Measurements from ENCODE around the gene MTMR12.

MTMR12 gene

DNA sequence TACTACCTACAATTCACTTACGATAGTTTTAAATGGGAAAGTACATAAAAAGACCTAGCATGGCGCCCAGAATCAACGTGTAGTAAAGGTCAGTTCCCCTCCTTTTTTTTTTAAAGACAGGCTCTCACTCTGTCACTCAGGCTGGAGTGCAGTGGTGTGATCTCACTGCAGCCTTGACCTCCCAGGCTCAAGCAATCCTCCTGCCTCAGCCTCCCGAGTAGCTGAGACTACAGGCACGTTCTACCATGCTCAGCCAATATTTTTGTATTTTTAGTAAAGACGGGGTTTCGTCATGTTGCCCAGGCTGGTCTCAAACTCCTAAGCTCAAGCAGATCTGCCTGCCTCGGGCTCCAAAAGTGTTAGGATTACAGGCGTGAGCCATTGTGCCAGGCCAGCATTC lies 40.7 kb upstream of the MTMR12 start:
- DNase-seq (ENCODE audit: low spot score): no peak
- in situ Hi-C loops (cut with MboI; ENCODE audit: low pct_unique_long_range_greater_than_20kb, low sequenced_read_pairs, unreplicated experiment): no loop called here
- TF ChIP-seq, protein P1, sequence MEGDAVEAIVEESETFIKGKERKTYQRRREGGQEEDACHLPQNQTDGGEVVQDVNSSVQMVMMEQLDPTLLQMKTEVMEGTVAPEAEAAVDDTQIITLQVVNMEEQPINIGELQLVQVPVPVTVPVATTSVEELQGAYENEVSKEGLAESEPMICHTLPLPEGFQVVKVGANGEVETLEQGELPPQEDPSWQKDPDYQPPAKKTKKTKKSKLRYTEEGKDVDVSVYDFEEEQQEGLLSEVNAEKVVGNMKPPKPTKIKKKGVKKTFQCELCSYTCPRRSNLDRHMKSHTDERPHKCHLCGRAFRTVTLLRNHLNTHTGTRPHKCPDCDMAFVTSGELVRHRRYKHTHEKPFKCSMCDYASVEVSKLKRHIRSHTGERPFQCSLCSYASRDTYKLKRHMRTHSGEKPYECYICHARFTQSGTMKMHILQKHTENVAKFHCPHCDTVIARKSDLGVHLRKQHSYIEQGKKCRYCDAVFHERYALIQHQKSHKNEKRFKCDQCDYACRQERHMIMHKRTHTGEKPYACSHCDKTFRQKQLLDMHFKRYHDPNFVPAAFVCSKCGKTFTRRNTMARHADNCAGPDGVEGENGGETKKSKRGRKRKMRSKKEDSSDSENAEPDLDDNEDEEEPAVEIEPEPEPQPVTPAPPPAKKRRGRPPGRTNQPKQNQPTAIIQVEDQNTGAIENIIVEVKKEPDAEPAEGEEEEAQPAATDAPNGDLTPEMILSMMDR (IDR thresholded peaks at IDR 0.05; ENCODE audit: extremely low read depth, insufficient read depth, missing control alignments): no peak

DNA sequence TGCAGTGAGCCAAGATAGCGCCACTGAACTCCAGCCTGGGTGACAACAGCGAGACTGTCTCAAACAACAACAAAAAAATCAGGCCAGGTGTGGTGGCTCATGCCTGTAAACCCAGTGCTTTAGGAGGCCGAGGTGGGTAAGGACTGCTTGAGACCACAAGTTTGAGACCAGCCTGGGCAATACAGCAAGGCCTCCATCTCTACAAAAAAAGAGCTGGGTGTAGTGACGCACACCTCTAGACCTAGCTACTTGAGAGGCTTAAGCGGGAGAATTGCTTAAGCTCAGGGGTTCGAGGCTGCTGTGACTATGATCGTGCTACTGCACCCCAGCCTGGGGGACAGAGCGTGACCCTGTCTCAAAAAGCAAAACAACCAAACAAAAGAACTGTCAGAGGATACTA lies 39.9 kb upstream of the MTMR12 start:
- TF ChIP-seq, protein P1 (IDR thresholded peaks at IDR 0.05; ENCODE audit: extremely low read depth, insufficient read depth, missing control alignments): no peak

DNA sequence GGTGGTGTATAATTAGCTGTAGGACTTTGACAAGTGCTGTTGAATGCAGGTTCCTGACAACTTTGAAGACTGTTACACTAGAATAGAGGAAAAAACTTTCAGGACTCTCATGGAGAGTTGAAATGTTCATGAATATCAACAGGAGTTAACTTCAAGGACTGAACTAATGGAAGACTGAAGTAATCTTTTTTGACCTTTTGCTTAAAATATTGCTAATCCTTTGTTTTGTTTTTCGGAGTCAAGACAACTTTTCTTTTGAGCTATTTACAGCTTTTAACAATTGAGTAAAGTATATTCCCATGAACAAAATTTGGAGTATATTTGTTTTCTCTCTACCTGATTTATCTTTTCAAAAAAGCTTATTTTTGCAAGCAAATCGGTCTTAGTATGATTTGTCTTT lies 34.1 kb upstream of the MTMR12 start:
- in situ Hi-C loops (cut with MboI; ENCODE audit: low pct_unique_long_range_greater_than_20kb, low sequenced_read_pairs, unreplicated experiment): no loop called here

More for the DNA sequence above, 39.9 kb upstream of the MTMR12 start:
- no peak for DNase-seq (ENCODE audit: low spot score)
- in situ Hi-C loops (cut with MboI; ENCODE audit: low pct_unique_long_range_greater_than_20kb, low sequenced_read_pairs, unreplicated experiment): no loop called here

DNA sequence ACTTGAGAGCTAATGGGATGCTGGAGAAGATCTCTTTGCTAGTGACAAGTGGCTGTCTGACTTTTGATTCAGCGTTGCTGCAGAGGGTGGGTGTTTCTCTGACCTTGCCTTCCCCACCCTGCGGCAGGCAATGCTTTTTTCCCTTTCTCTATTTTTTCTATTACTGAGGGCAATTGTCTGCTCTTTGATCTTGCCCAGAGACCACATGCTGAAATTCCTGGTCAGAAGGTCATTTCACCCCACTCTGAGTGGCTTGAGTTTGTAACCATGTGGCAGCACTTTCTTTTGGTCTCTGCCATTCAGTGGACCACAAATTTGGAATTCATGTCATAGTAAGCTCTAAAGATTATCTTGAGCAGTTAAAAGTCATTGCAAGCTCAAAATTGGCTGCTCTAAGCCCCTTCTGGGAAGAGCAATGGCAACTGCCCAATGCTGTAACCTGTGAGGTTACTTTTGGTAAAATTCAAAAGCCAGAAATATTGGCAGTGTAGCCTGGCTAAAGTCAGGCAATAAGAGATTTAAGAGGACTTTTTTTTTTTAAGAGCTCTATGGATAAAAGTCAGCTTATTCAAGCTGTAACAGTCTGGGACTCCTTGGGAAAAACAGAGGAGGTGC lies 30.4 kb upstream of the MTMR12 start:
- TF ChIP-seq, protein P1 (IDR thresholded peaks at IDR 0.05; ENCODE audit: extremely low read depth, insufficient read depth, missing control alignments): no peak
- no peak for DNase-seq (ENCODE audit: low spot score)
- in situ Hi-C loops (cut with MboI; ENCODE audit: low pct_unique_long_range_greater_than_20kb, low sequenced_read_pairs, unreplicated experiment): no loop called here

More for the DNA sequence above, 34.1 kb upstream of the MTMR12 start:
- no peak for DNase-seq (ENCODE audit: low spot score)
- TF ChIP-seq, protein P1 (IDR thresholded peaks at IDR 0.05; ENCODE audit: extremely low read depth, insufficient read depth, missing control alignments): no peak

DNA sequence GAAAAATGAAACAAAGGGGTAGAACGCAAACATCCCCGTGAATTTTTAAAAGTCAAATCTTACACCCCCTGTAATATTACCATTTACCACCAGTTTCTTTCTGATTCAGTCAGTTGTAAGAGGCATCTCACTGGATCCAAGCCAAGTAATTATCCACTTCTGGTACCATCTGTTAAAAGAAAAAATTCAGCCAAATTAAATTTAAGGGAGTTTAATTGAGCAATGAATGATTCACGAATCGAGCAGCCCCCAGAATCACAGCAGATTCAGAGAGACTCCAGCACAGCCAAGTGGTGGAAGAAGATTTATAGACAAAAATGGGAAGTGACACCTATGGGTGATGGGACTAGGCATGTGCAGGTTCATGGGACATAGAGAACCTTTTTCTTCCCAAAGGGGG lies 29.9 kb upstream of the MTMR12 start:
- in situ Hi-C loops (cut with MboI; ENCODE audit: low pct_unique_long_range_greater_than_20kb, low sequenced_read_pairs, unreplicated experiment): no loop called here
- TF ChIP-seq, protein P1 (IDR thresholded peaks at IDR 0.05; ENCODE audit: extremely low read depth, insufficient read depth, missing control alignments): no peak
- DNase-seq (ENCODE audit: low spot score): no peak

DNA sequence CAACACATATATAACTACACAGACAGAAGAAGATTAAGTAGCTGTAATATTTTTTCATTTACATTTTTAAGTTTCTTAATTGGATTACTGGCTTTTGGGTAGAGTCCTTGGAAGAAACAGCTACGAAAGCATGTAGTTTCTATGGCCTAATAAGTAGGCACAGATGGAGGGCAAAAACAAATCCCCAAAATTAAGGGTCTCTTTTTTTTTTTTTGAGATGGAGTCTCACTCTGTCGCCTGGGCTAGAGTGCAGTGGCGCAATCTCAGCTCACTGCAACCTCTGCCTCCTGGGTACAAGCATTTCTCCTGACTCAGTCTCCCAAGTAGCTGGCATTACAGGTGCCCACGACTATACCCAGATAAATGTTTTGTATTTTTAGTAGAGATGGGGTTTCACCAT lies 27.1 kb upstream of the MTMR12 start:
- DNase-seq (ENCODE audit: low spot score): no peak
- in situ Hi-C loops (cut with MboI; ENCODE audit: low pct_unique_long_range_greater_than_20kb, low sequenced_read_pairs, unreplicated experiment): no loop called here
- TF ChIP-seq, protein P1 (IDR thresholded peaks at IDR 0.05; ENCODE audit: extremely low read depth, insufficient read depth, missing control alignments): no peak
